ENCODE results near the gene PRKAR1B. TPM values are rescaled to one million over a fixed set of nuclear protein-coding genes. Genes with fewer than 3 reads are reported as not detected.

Gene PRKAR1B
- polyA plus RNA-seq, 1 of the 3 experiments (the other 2 are of a cell fraction) = 63.7 TPM

DNA sequence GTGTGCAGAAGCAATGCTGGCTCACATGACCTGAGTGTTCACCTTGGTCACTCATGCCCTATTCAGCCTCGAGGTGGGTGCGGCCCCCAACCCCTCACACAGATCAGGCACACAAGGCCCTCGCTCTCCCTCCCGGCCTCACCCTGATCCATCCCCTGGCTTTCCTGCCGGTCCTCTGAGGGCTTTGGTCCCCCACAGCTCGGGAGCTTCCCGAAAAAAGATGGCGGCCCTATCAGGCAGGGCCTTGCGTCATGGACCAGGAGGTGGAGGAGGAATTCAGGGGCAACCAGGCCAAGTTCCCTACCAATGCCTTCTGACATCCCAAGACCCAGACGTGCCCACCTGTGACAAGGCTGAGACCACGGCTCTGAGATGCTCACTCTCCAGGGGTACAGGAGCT, 44.3 kb downstream of the PRKAR1B start (continued):
- TF ChIP-seq, protein P1, sequence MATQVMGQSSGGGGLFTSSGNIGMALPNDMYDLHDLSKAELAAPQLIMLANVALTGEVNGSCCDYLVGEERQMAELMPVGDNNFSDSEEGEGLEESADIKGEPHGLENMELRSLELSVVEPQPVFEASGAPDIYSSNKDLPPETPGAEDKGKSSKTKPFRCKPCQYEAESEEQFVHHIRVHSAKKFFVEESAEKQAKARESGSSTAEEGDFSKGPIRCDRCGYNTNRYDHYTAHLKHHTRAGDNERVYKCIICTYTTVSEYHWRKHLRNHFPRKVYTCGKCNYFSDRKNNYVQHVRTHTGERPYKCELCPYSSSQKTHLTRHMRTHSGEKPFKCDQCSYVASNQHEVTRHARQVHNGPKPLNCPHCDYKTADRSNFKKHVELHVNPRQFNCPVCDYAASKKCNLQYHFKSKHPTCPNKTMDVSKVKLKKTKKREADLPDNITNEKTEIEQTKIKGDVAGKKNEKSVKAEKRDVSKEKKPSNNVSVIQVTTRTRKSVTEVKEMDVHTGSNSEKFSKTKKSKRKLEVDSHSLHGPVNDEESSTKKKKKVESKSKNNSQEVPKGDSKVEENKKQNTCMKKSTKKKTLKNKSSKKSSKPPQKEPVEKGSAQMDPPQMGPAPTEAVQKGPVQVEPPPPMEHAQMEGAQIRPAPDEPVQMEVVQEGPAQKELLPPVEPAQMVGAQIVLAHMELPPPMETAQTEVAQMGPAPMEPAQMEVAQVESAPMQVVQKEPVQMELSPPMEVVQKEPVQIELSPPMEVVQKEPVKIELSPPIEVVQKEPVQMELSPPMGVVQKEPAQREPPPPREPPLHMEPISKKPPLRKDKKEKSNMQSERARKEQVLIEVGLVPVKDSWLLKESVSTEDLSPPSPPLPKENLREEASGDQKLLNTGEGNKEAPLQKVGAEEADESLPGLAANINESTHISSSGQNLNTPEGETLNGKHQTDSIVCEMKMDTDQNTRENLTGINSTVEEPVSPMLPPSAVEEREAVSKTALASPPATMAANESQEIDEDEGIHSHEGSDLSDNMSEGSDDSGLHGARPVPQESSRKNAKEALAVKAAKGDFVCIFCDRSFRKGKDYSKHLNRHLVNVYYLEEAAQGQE (IDR thresholded peaks at IDR 0.05; ENCODE audit: low read depth, low read length) = no peak
- TF ChIP-seq YY1 (IDR thresholded peaks at IDR 0.05; ENCODE audit: low read depth) = no peak
- TF ChIP-seq CTCF (IDR thresholded peaks at IDR 0.05) = no peak
- TF ChIP-seq PBX3 (IDR thresholded peaks at IDR 0.05) = no peak
- no peak for TF ChIP-seq RXRA (IDR thresholded peaks at IDR 0.05; ENCODE audit: borderline replicate concordance, low read depth)

DNA sequence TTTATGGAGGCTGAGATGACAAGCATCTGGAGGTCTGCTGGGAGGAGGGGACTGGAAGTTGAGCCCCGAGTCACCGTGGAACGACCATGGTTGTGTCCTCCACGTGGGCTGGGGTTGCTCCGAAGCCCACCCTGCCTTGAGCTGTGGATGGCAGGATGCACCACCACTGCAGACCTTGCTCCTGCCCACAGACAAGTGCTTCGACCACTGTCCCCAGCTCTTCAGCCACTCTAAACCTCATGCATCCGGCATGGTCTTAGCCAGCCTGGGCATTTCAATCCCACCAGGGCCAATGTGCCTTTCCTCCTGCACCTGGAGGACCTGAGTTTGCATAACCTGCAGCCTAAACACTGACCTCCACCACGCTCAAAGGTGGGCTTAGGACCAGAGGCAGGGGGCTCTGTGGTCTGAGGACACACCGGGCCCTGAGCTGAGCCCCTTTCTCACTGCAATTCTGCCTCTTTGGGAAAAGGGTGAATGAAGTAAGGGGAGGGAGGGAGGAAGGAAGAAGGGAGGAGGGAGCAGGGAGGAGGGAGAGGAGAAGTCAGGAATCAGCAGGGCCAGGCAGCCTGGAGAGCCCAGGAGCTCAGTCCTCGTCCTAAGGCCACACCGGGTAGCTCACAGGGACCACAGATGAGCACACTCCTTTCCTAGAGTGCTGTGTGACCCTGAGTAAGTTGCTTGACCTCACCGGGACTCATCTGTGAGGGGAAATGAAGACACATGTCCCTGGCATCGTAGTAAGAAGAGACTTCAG, 45.4 kb downstream of the PRKAR1B start:
- no peak for DNase-seq
- no peaks in the 10 kb centered on the region for H4K20me1 ChIP-seq (ENCODE audit: insufficient read depth)
- peaks cover 9 to 19% of the 10 kb centered on the region in 2 experiments for H3K36me3 ChIP-seq (replicated peaks in 1 of 2; ENCODE audit: control insufficient read depth in 1 of 2, insufficient read depth in 2 of 2, low read length in 1 of 2)
- POLR2A ChIA-PET = no interaction called here
- no peaks in the 10 kb centered on the region for H3F3A ChIP-seq (replicated peaks; ENCODE audit: insufficient read depth)
- CTCF ChIA-PET = no interaction called here
- 96% methylated on average over 13 of the region's 13 CpGs for WGBS (ENCODE audit: low lambda C conversion rate)
- H3K4me1 ChIP-seq (ENCODE audit: control insufficient read depth in 1 of 2, insufficient read depth in 2 of 2, low read depth in 1 of 2, low read length in 1 of 2) = no peaks in the 10 kb centered on the region
- H3K79me2 ChIP-seq (ENCODE audit: insufficient read depth) = no peaks in the 10 kb centered on the region
- H3K9ac ChIP-seq = no peak overlapping the region
- no peaks in the 10 kb centered on the region for H3K27me3 ChIP-seq (ENCODE audit: insufficient read depth)
- H2AFZ ChIP-seq (ENCODE audit: low read depth) = no peak overlapping the region
- H3K9me3 ChIP-seq = peaks cover 16% of the 10 kb centered on the region
- no peak overlapping the region for H3K4me3 ChIP-seq (ENCODE audit: low read depth in 2 of 2, low read length in 1 of 2)
- H3K9me2 ChIP-seq = no peaks in the 10 kb centered on the region
- no peak overlapping the region for H3K27ac ChIP-seq (ENCODE audit: low read depth in 2 of 2, low read length in 1 of 2)
- H3K4me2 ChIP-seq = no peak overlapping the region
- TF ChIP-seq RCOR1 (IDR thresholded peaks at IDR 0.05; ENCODE audit: low read length) = no peak
- no peak for TF ChIP-seq POLR2AphosphoS5 (IDR thresholded peaks at IDR 0.05; ENCODE audit: low read depth, low read length)
- no peak for TF ChIP-seq RXRA (IDR thresholded peaks at IDR 0.05; ENCODE audit: borderline replicate concordance, low read depth)
- TF ChIP-seq TEAD4 (IDR thresholded peaks at IDR 0.05; ENCODE audit: borderline replicate concordance, insufficient read depth) = no peak
- TF ChIP-seq NRF1 (IDR thresholded peaks at IDR 0.05; ENCODE audit: low read depth, low read length) = no peak
- no peak for TF ChIP-seq MXI1 (IDR thresholded peaks at IDR 0.05; ENCODE audit: low read depth, low read length)
- no peak for TF ChIP-seq GATA2 (CRISPR knock-in tag; IDR thresholded peaks at IDR 0.05)
- TF ChIP-seq, protein P1 (IDR thresholded peaks at IDR 0.05; ENCODE audit: low read depth, low read length) = no peak
- TF ChIP-seq ZBTB33 (IDR thresholded peaks at IDR 0.05; ENCODE audit: borderline replicate concordance, low read depth) = no peak
- no peak for TF ChIP-seq RFX5 (IDR thresholded peaks at IDR 0.05; ENCODE audit: low read length)
- TF ChIP-seq SMC3 (IDR thresholded peaks at IDR 0.05; ENCODE audit: low read depth, low read length) = no peak
- no peak for TF ChIP-seq MAX (IDR thresholded peaks at IDR 0.05; ENCODE audit: low read depth)
